Transverse colon (tissue), 4 donors: ENCODE data around the gene CA12. TPM values are rescaled to one million over a fixed set of nuclear protein-coding genes. Genes with fewer than 3 reads are reported as not detected.

Experiments
- DNase-seq: peaks from one replicate; pipeline ENCODE4 v3.0.0-alpha.2; 2019
- H3K27ac ChIP-seq, 4 donors: fragments of 200-600 bp; sonication (generic); 2 replicates each; pipeline ENCODE4 v1.5.1; 2016 to 2018; ENCODE audit warnings: inconsistent platforms in 4 of 4
- H3K27me3 ChIP-seq: fragments of 200-600 bp; sonication (generic); 2 replicates; pipeline ENCODE4 v1.5.1; 2017; ENCODE audit warnings: inconsistent platforms
- H3K36me3 ChIP-seq, 4 donors: fragments of 200-600 bp; sonication (generic); 2 replicates each; pipeline ENCODE4 v1.5.1; 2017 to 2019; ENCODE audit warnings: inconsistent platforms in 4 of 4
- H3K4me1 ChIP-seq, 4 donors: fragments of 200-600 bp; sonication (generic); 2 replicates each; pipeline ENCODE4 v1.5.1; 2017 to 2020; ENCODE audit warnings: inconsistent platforms in 4 of 4
- H3K4me3 ChIP-seq, 4 donors: fragments of 200-600 bp; sonication (generic); 1 replicate in 1 of 4; 2 replicates in 3 of 4; pipeline versions ENCODE4 v1.5.1 to v1.6.1; 2017 to 2019; ENCODE audit warnings: inconsistent platforms in 4 of 4
- H3K9me3 ChIP-seq, 2 donors: fragments of 200-600 bp; sonication (generic); 2 replicates each; pipeline ENCODE4 v1.5.1; 2017 to 2019; ENCODE audit warnings: inconsistent platforms in 2 of 2
- CTCF ChIP-seq, 5 experiments: fragments of 200-600 bp in 3 of 5; fragments of 450-650 bp in 2 of 5; sonication (generic) in 3 of 5; IDR thresholded peaks; 1 replicate in 2 of 5; 2 replicates in 3 of 5; pipeline ENCODE4 v1.5.1; 2016 to 2017; ENCODE audit warnings: antibody characterized with exemption in 5 of 5, inconsistent platforms in 3 of 5, mild to moderate bottlenecking in 2 of 5, moderate library complexity in 1 of 5
- EP300 ChIP-seq: sonication (generic); formaldehyde crosslinking; IDR thresholded peaks from one replicate; pipeline ENCODE4 v1.6.1; 2017; ENCODE audit warnings: antibody characterized with exemption, low read depth
- POLR2A ChIP-seq: fragments of 450-650 bp; IDR thresholded peaks from one replicate; pipeline ENCODE4 v1.6.1; 2016; ENCODE audit warnings: antibody characterized with exemption, mild to moderate bottlenecking, moderate library complexity
- POLR2AphosphoS5 ChIP-seq, 3 donors: sonication (generic); formaldehyde crosslinking; IDR thresholded peaks; one replicate each; pipeline ENCODE4 v1.6.1; 2016; ENCODE audit warnings: antibody characterized with exemption in 3 of 3
- whole genome bisulfite sequencing, 2 donors: methylation state at CpG; one replicate each; pipeline ENCODE4 v1.1.5; 2018; ENCODE audit warnings: low coverage in 1 of 2; 5-methylcytosine and 5-hydroxymethylcytosine counted together
- in situ Hi-C, 4 donors: fragments of 200-750 bp; cut with MboI; loops; one replicate each; pipeline versions ENCODE4 v1.15.0 to v1.15.1; 2017; ENCODE audit warnings: low sequenced_read_pairs in 3 of 4, low pct_ligation_motif_present in 1 of 4, low pct_unique_long_range_greater_than_20kb in 1 of 4
- intact Hi-C: fragments of 100-400 bp; cut with DNase I; formaldehyde crosslinking; loops from one replicate; pipeline ENCODE4 v1.15.1; 2023; ENCODE audit warnings: low total_unique reads
- total RNA-seq, 4 donors: library from RNA; depleted of rRNA; stranded (reverse); fragments of >200 nt; gene quantifications; one replicate each; pipeline ENCODE4 v1.1.0, GENCODE V29; 2016

Gene CA12
- total RNA-seq, 4 donors from 2014 or later = 121 to 392 (median 329) TPM

DNA sequence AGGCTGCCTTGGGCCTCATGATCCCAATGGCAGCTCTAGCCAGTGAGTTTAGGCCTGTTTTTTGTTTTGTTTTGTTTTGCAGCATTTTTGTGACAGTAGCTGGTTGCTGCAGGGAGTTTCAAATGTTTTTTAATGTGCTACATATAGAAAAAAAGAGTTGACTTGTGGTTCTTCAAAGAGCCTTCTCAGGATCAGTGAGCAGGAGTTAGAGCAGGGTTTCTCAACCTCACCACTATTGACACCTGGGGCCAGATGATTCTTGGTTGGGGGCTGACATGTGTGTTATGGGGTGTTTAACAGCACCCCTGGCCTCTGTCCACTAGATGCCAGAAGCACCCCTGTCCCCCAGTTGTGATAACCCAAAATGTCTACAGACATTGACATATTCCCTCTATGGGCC lies 86.3 kb downstream of the CA12 start:
- Histone ChIP-seq H3K4me1 (peaks cover 0 to 10% (median 4%) of the 10 kb centered on the region in 4 donors), H3K4me3 (no peak overlapping the region), H3K27ac (no peak overlapping the region), H3K27me3 (no peaks in the 10 kb centered on the region), H3K9me3 (no peaks in the 10 kb centered on the region), H3K36me3 (no peaks in the 10 kb centered on the region)
- intact Hi-C loops (no loop called here), in situ Hi-C loops (loop anchor here in 3 of 4 donors (10.0 to 25.0 kb wide), 3 partner anchors 109 to 292 kb away; partner anchors contain the start of gene FBXL22 (in 1 of the 3))
- DNase-seq = no peak
- no peak for TF ChIP-seq EP300
- no peak for TF ChIP-seq CTCF (IDR thresholded peaks at IDR 0.05)
- TF ChIP-seq POLR2AphosphoS5 (IDR thresholded peaks at IDR 0.05) = no peak
- TF ChIP-seq POLR2A = no peak

DNA sequence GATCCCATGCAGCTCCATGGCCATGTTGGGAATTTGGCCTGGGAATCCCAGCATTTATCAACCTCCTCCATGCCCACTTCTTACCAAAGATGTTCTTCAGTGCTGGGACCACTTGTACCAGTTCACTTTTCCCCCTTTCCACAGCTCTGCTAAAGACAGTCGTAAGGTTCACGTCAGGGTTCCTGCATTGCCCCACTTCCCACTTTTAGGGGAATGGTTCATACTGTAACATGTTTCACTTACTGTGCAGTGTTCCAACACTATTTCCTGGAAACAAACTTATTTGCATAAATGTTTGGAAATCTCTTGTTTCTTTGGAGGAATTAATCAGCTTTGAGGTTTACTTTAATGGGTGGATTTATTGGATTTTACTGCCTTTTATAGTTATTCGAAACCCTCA lies 87.3 kb downstream of the CA12 start:
- intact Hi-C loops (no loop called here), in situ Hi-C loops (loop anchor here (5.0 to 25.0 kb wide), 4 partner anchors 108 to 293 kb away; partner anchors contain the start of gene FBXL22 (in 1 of the 4))
- peaks cover 0 to 10% (median 4%) of the 10 kb centered on the region in 4 donors for H3K4me1 ChIP-seq
- WGBS, 2 donors = 44 to 75% methylated on average over 1 to 3 of the region's 3 CpGs
- no peak overlapping the region for H3K27ac ChIP-seq
- H3K9me3 ChIP-seq = no peaks in the 10 kb centered on the region
- DNase-seq = no peak
- no peaks in the 10 kb centered on the region for H3K36me3 ChIP-seq
- no peak overlapping the region for H3K4me3 ChIP-seq
- H3K27me3 ChIP-seq = no peaks in the 10 kb centered on the region
- TF ChIP-seq POLR2A = no peak
- no peak for TF ChIP-seq POLR2AphosphoS5 (IDR thresholded peaks at IDR 0.05)
- no peak for TF ChIP-seq CTCF (IDR thresholded peaks at IDR 0.05)

GRCh38 chr15:63292771-63293170 lies 88.9 kb downstream of the CA12 start:
- DNase-seq = no peak
- intact Hi-C loops (no loop called here), in situ Hi-C loops (loop anchor here (5.0 to 25.0 kb wide), 4 partner anchors 110 to 295 kb away; partner anchors contain the start of gene FBXL22 (in 1 of the 4))
- TF ChIP-seq POLR2AphosphoS5 (IDR thresholded peaks at IDR 0.05) (no peak), POLR2A (no peak), EP300 (no peak), CTCF (IDR thresholded peaks at IDR 0.05) (no peak)
- no peaks in the 10 kb centered on the region for H3K36me3 ChIP-seq
- no peaks in the 10 kb centered on the region for H3K9me3 ChIP-seq
- H3K4me3 ChIP-seq = no peak overlapping the region
- no peaks in the 10 kb centered on the region for H3K27me3 ChIP-seq
- 96 to 100% methylated on average over 1 to 5 of the region's 5 CpGs for WGBS, 2 donors
- peaks cover 0 to 18% (median 4%) of the 10 kb centered on the region in 4 donors for H3K4me1 ChIP-seq
- H3K27ac ChIP-seq = no peak overlapping the region

GRCh38 chr15:63292241-63292640 lies 89.4 kb downstream of the CA12 start:
- Histone ChIP-seq H3K27ac (no peak overlapping the region), H3K4me1 (peaks cover 0 to 18% (median 4%) of the 10 kb centered on the region in 4 donors), H3K36me3 (no peaks in the 10 kb centered on the region), H3K9me3 (no peaks in the 10 kb centered on the region), H3K4me3 (no peak overlapping the region), H3K27me3 (no peaks in the 10 kb centered on the region)
- 92 to 100% methylated on average over 1 to 3 of the region's 3 CpGs for WGBS, 2 donors
- DNase-seq = no peak
- in situ Hi-C loops = loop anchor here (5.0 to 25.0 kb wide), 4 partner anchors 110 to 295 kb away; partner anchors contain the start of gene FBXL22 (in 1 of the 4)
- no peak for TF ChIP-seq POLR2AphosphoS5 (IDR thresholded peaks at IDR 0.05)
- TF ChIP-seq EP300 = no peak
- no peak for TF ChIP-seq POLR2A
- no peak for TF ChIP-seq CTCF (IDR thresholded peaks at IDR 0.05)
- intact Hi-C loops = no loop called here
